Memory B cell (primary cell): ENCODE measurements around the gene LRMDA.

ENCODE experiments used
- ATAC-seq: fragments of 150-1000 bp; cut with Tn5 transposase; 2 replicates; pipeline ENCODE4 v1.10.0; 2021; ENCODE audit warnings: low read depth, mild to moderate bottlenecking, moderate library complexity
- DNase-seq, 2 donors: peaks; one replicate each; pipeline ENCODE4 v3.0.0; 2022; ENCODE audit warnings: low spot score in 2 of 2
- H3K27ac Mint-ChIP-seq: one replicate; pipeline ENCODE4 v1.8.0; 2022; ENCODE audit warnings: mild to moderate bottlenecking, moderate library complexity, mixed read lengths
- H3K27me3 Mint-ChIP-seq: one replicate; pipeline ENCODE4 v1.8.0; 2022; ENCODE audit warnings: mixed read lengths
- H3K36me3 Mint-ChIP-seq: one replicate; pipeline ENCODE4 v1.8.0; 2022; ENCODE audit warnings: mild to moderate bottlenecking, mixed read lengths
- H3K4me1 Mint-ChIP-seq: one replicate; pipeline ENCODE4 v1.8.0; 2022; ENCODE audit warnings: mixed read lengths
- H3K4me3 Mint-ChIP-seq: one replicate; pipeline ENCODE4 v1.8.0; 2022; ENCODE audit warnings: mild to moderate bottlenecking, moderate library complexity, mixed read lengths
- H3K9me3 Mint-ChIP-seq: one replicate; pipeline ENCODE4 v1.8.0; 2022; ENCODE audit warnings: mixed read lengths

The LRMDA gene

GRCh38 chr10:75555323-75555722 is 123.9 kb downstream of the LRMDA start:
- Mint-ChIP-seq H3K4me3 (no peak overlapping the region), H3K27me3 (no peaks in the 10 kb centered on the region), H3K4me1 (no peaks in the 10 kb centered on the region), H3K27ac (no peak overlapping the region), H3K9me3 (peaks cover 6% of the 10 kb centered on the region), H3K36me3 (no peaks in the 10 kb centered on the region)
- ATAC-seq (no peak), DNase-seq (no peak)

- peaks cover 6% of the 10 kb centered on the region for H3K9me3 Mint-ChIP-seq
- no peaks in the 10 kb centered on the region for H3K27me3 Mint-ChIP-seq
- DNase-seq (no peak), ATAC-seq (no peak)
- H3K4me3 Mint-ChIP-seq: no peak overlapping the region
- no peak overlapping the region for H3K27ac Mint-ChIP-seq
- no peaks in the 10 kb centered on the region for H3K36me3 Mint-ChIP-seq
- no peaks in the 10 kb centered on the region for H3K4me1 Mint-ChIP-seq
Observed at GRCh38 chr10:75556320-75556719, 124.9 kb downstream of the LRMDA start.

GRCh38 chr10:75565286-75566251 is 134.1 kb downstream of the LRMDA start:
- DNase-seq: no peak
- Mint-ChIP-seq H3K4me3 (no peak overlapping the region), H3K27me3 (peaks cover 3% of the 10 kb centered on the region), H3K9me3 (peaks cover 4% of the 10 kb centered on the region), H3K27ac (no peak overlapping the region), H3K4me1 (no peaks in the 10 kb centered on the region), H3K36me3 (no peaks in the 10 kb centered on the region)
- no peak for ATAC-seq

GRCh38 chr10:75568450-75569130 is 137.2 kb downstream of the LRMDA start:
- no peak for DNase-seq
- Mint-ChIP-seq H3K36me3 (no peaks in the 10 kb centered on the region), H3K9me3 (peaks cover 9% of the 10 kb centered on the region), H3K4me1 (no peaks in the 10 kb centered on the region), H3K27ac (no peak overlapping the region), H3K27me3 (peaks cover 2% of the 10 kb centered on the region), H3K4me3 (no peak overlapping the region)
- no peak for ATAC-seq

- H3K36me3 Mint-ChIP-seq: no peaks in the 10 kb centered on the region
- H3K4me1 Mint-ChIP-seq: no peaks in the 10 kb centered on the region
- peaks cover 2% of the 10 kb centered on the region for H3K27me3 Mint-ChIP-seq
- DNase-seq (no peak), ATAC-seq (no peak)
- H3K9me3 Mint-ChIP-seq: peaks cover 9% of the 10 kb centered on the region
- H3K27ac Mint-ChIP-seq: no peak overlapping the region
- no peak overlapping the region for H3K4me3 Mint-ChIP-seq
Observed at GRCh38 chr10:75569506-75569905, 138.1 kb downstream of the LRMDA start.

GRCh38 chr10:75572478-75572877 is 141.1 kb downstream of the LRMDA start:
- Mint-ChIP-seq H3K4me1 (no peaks in the 10 kb centered on the region), H3K4me3 (no peak overlapping the region), H3K27ac (no peak overlapping the region), H3K27me3 (peaks cover 4% of the 10 kb centered on the region), H3K9me3 (peaks cover 13% of the 10 kb centered on the region), H3K36me3 (peaks cover 3% of the 10 kb centered on the region)
- no peak for ATAC-seq
- no peak for DNase-seq

GRCh38 chr10:75575940-75576339 is 144.5 kb downstream of the LRMDA start:
- H3K27ac Mint-ChIP-seq: no peak overlapping the region
- ATAC-seq (no peak), DNase-seq (no peak)
- no peak overlapping the region for H3K4me3 Mint-ChIP-seq
- peaks cover 4% of the 10 kb centered on the region for H3K27me3 Mint-ChIP-seq
- H3K36me3 Mint-ChIP-seq: peaks cover 3% of the 10 kb centered on the region
- no peaks in the 10 kb centered on the region for H3K4me1 Mint-ChIP-seq
- H3K9me3 Mint-ChIP-seq: peaks cover 17% of the 10 kb centered on the region

GRCh38 chr10:75582102-75582501 is 150.7 kb downstream of the LRMDA start:
- Mint-ChIP-seq H3K4me1 (no peaks in the 10 kb centered on the region), H3K9me3 (peaks cover 22% of the 10 kb centered on the region), H3K27me3 (peaks cover under 1% of the 10 kb centered on the region), H3K36me3 (peaks cover 1% of the 10 kb centered on the region), H3K27ac (no peak overlapping the region), H3K4me3 (no peak overlapping the region)
- no peak for ATAC-seq
- DNase-seq: no peak

- ATAC-seq (no peak), DNase-seq (no peak)
- Mint-ChIP-seq H3K27ac (no peak overlapping the region), H3K4me3 (no peak overlapping the region), H3K4me1 (no peaks in the 10 kb centered on the region), H3K9me3 (peaks cover 14% of the 10 kb centered on the region), H3K27me3 (peaks cover under 1% of the 10 kb centered on the region), H3K36me3 (no peaks in the 10 kb centered on the region)
Observed at GRCh38 chr10:75585294-75585693, 153.9 kb downstream of the LRMDA start.

GRCh38 chr10:75586814-75587213 is 155.4 kb downstream of the LRMDA start:
- Mint-ChIP-seq H3K9me3 (peaks cover 14% of the 10 kb centered on the region), H3K27me3 (peaks cover 4% of the 10 kb centered on the region), H3K27ac (no peak overlapping the region), H3K4me3 (no peak overlapping the region), H3K36me3 (no peaks in the 10 kb centered on the region), H3K4me1 (no peaks in the 10 kb centered on the region)
- no peak for ATAC-seq
- no peak for DNase-seq

- Mint-ChIP-seq H3K4me3 (no peak overlapping the region), H3K9me3 (peaks cover 11% of the 10 kb centered on the region), H3K4me1 (no peaks in the 10 kb centered on the region), H3K36me3 (no peaks in the 10 kb centered on the region), H3K27me3 (peaks cover 5% of the 10 kb centered on the region), H3K27ac (no peak overlapping the region)
- DNase-seq (no peak), ATAC-seq (no peak)
Observed at GRCh38 chr10:75588031-75588430, 156.6 kb downstream of the LRMDA start.

GRCh38 chr10:75589895-75590654 is 158.7 kb downstream of the LRMDA start:
- Mint-ChIP-seq H3K4me3 (no peak overlapping the region), H3K27me3 (peaks cover 5% of the 10 kb centered on the region), H3K4me1 (no peaks in the 10 kb centered on the region), H3K9me3 (peaks cover 1% of the 10 kb centered on the region), H3K27ac (no peak overlapping the region), H3K36me3 (no peaks in the 10 kb centered on the region)
- ATAC-seq: no peak
- no peak for DNase-seq

- Mint-ChIP-seq H3K9me3 (peaks cover 1% of the 10 kb centered on the region), H3K36me3 (no peaks in the 10 kb centered on the region), H3K27ac (no peak overlapping the region), H3K4me3 (no peak overlapping the region), H3K27me3 (peaks cover 5% of the 10 kb centered on the region), H3K4me1 (no peaks in the 10 kb centered on the region)
- DNase-seq: no peak
- ATAC-seq: no peak
Observed at GRCh38 chr10:75592151-75592787, 160.8 kb downstream of the LRMDA start.
